ENCODE results near the gene DDX17. TPM values are rescaled to one million over a fixed set of nuclear protein-coding genes. Genes with fewer than 3 reads are reported as not detected.
A peak's percentile ranks its signal among the peaks of the same experiment; 100 is the strongest.

Gene DDX17
- total and polyA plus RNA-seq, 9 of the 15 experiments (the other 6 are each of a cell fraction or from before 2014, with no cell fraction given), result 17.6 to 421 (median 189) TPM

DNA sequence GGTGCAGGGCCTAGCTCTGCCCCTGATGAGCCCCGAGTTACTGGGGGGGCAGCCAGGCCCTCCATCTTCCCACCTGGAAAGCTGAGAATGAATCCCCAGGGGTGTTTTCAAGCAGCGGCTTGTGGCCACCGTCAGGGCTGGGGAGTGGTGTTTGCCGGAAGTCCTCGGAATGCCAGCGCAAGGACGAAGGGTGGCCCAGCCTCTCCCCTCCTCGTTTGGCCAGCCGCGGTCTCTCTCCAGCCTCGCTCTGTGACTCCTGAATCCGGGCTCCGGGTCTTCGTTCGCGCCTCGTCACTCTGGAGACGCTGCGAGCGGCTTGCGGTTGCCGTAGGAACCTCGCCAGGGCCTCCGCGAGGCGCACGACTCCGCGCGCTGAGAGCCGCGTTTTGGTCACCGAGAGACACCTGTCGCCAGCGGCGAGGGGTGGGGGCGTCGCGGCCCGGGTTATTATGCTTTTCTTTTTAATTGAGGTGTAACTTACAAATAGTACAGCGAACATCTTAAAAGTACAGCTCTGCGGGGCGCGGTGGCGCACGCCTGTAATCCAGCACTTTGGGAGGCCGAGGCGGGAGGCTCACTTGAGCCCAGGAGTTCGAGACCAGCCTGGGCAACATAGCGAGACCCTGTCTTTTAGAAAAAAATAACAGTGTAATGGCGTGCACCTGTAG lies 44.6 kb downstream of the DDX17 start (continued):
- TF ChIP-seq, protein P1, sequence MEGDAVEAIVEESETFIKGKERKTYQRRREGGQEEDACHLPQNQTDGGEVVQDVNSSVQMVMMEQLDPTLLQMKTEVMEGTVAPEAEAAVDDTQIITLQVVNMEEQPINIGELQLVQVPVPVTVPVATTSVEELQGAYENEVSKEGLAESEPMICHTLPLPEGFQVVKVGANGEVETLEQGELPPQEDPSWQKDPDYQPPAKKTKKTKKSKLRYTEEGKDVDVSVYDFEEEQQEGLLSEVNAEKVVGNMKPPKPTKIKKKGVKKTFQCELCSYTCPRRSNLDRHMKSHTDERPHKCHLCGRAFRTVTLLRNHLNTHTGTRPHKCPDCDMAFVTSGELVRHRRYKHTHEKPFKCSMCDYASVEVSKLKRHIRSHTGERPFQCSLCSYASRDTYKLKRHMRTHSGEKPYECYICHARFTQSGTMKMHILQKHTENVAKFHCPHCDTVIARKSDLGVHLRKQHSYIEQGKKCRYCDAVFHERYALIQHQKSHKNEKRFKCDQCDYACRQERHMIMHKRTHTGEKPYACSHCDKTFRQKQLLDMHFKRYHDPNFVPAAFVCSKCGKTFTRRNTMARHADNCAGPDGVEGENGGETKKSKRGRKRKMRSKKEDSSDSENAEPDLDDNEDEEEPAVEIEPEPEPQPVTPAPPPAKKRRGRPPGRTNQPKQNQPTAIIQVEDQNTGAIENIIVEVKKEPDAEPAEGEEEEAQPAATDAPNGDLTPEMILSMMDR (IDR thresholded peaks at IDR 0.05 in 2 of 3, conservative IDR thresholded peaks at IDR 0.05 in 1 of 3; ENCODE audit: insufficient read depth in 2 of 3, low read depth in 1 of 3, low read length in 3 of 3), result 0 out of 6 replicates have a peak, but pooled peaks of 1 of the 3 experiments have one; percentile 12
- TF ChIP-seq GABPA (tag; conservative IDR thresholded peaks at IDR 0.05; ENCODE audit: low read depth) (peak; percentile 14; the same call in 1 of the 2 replicates), NR4A1 (CRISPR knock-in tag; IDR thresholded peaks at IDR 0.05) (no peak), NR4A1 (tag; IDR thresholded peaks at IDR 0.05) (no peak), NCOA6 (IDR thresholded peaks at IDR 0.05) (no peak; the same call in 1 of the 2 replicates), FOS (IDR thresholded peaks at IDR 0.05; ENCODE audit: extremely low read depth, insufficient read length) (no peak), IRF2 (CRISPR knock-in tag; IDR thresholded peaks at IDR 0.05) (no peak), NFIX (CRISPR knock-in tag; IDR thresholded peaks at IDR 0.05; ENCODE audit: low read depth) (no peak), SOX6 (IDR thresholded peaks at IDR 0.05) (no peak), HNRNPK (IDR thresholded peaks at IDR 0.05; ENCODE audit: low read depth, low read length, poor library complexity, severe bottlenecking) (no peak), ZNF24 (IDR thresholded peaks at IDR 0.05) (no peak), EWSR1 (IDR thresholded peaks at IDR 0.05; ENCODE audit: borderline replicate concordance, low read depth, partially characterized antibody) (no peak), HMG20B (CRISPR knock-in tag; IDR thresholded peaks at IDR 0.05) (no peak), WHSC1 (IDR thresholded peaks at IDR 0.05; ENCODE audit: low read length) (no peak)
- TF ChIP-seq, protein P2, sequence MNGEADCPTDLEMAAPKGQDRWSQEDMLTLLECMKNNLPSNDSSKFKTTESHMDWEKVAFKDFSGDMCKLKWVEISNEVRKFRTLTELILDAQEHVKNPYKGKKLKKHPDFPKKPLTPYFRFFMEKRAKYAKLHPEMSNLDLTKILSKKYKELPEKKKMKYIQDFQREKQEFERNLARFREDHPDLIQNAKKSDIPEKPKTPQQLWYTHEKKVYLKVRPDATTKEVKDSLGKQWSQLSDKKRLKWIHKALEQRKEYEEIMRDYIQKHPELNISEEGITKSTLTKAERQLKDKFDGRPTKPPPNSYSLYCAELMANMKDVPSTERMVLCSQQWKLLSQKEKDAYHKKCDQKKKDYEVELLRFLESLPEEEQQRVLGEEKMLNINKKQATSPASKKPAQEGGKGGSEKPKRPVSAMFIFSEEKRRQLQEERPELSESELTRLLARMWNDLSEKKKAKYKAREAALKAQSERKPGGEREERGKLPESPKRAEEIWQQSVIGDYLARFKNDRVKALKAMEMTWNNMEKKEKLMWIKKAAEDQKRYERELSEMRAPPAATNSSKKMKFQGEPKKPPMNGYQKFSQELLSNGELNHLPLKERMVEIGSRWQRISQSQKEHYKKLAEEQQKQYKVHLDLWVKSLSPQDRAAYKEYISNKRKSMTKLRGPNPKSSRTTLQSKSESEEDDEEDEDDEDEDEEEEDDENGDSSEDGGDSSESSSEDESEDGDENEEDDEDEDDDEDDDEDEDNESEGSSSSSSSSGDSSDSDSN (IDR thresholded peaks at IDR 0.05; ENCODE audit: borderline replicate concordance in 1 of 2, low read depth in 2 of 2, low read length in 2 of 2), result no peak
- TF ChIP-seq, protein P3, sequence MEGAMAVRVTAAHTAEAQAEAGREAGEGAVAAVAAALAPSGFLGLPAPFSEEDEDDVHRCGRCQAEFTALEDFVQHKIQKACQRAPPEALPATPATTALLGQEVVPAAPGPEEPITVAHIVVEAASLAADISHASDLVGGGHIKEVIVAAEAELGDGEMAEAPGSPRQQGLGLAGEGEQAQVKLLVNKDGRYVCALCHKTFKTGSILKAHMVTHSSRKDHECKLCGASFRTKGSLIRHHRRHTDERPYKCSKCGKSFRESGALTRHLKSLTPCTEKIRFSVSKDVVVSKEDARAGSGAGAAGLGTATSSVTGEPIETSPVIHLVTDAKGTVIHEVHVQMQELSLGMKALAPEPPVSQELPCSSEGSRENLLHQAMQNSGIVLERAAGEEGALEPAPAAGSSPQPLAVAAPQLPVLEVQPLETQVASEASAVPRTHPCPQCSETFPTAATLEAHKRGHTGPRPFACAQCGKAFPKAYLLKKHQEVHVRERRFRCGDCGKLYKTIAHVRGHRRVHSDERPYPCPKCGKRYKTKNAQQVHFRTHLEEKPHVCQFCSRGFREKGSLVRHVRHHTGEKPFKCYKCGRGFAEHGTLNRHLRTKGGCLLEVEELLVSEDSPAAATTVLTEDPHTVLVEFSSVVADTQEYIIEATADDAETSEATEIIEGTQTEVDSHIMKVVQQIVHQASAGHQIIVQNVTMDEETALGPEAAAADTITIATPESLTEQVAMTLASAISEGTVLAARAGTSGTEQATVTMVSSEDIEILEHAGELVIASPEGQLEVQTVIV (CRISPR knock-in tag; IDR thresholded peaks at IDR 0.05; ENCODE audit: borderline replicate concordance), result no peak
- TF ChIP-seq, protein P4, sequence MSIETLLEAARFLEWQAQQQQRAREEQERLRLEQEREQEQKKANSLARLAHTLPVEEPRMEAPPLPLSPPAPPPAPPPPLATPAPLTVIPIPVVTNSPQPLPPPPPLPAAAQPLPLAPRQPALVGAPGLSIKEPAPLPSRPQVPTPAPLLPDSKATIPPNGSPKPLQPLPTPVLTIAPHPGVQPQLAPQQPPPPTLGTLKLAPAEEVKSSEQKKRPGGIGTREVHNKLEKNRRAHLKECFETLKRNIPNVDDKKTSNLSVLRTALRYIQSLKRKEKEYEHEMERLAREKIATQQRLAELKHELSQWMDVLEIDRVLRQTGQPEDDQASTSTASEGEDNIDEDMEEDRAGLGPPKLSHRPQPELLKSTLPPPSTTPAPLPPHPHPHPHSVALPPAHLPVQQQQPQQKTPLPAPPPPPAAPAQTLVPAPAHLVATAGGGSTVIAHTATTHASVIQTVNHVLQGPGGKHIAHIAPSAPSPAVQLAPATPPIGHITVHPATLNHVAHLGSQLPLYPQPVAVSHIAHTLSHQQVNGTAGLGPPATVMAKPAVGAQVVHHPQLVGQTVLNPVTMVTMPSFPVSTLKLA (conservative IDR thresholded peaks at IDR 0.05), result peak in 1 of 2 experiments; percentile 44; a peak in 1 of 4 replicates
